Brain microvascular endothelial cell (primary cell): ENCODE results near the gene TMEM255B.
A peak's percentile ranks its signal among the peaks of the same experiment; 100 is the strongest.
"Not testable (repeated sequence)": the region's sequence is repeated elsewhere in the genome, so short reads cannot be mapped to it uniquely, and the experiment has no call there.

Experiments used
- DNase-seq: peaks from one replicate; pipeline ENCODE4 v3.0.0-alpha.2; 2020
- H3K27ac ChIP-seq: fragments of 250-450 bp; sonication (Bioruptor Pico); 2 replicates; pipeline ENCODE4 v1.5.1; 2020; ENCODE audit warnings: mild to moderate bottlenecking, moderate library complexity
- H3K27me3 ChIP-seq: fragments of 250-450 bp; sonication (Bioruptor Pico); replicated peaks from 2 replicates; pipeline ENCODE4 v1.5.1; 2020; ENCODE audit warnings: mild to moderate bottlenecking
- H3K36me3 ChIP-seq: fragments of 250-450 bp; sonication (Bioruptor Pico); replicated peaks from 2 replicates; pipeline ENCODE4 v1.5.1; 2020; ENCODE audit warnings: mild to moderate bottlenecking
- H3K4me3 ChIP-seq: 2 replicates; pipeline ENCODE4 v1.5.1; 2011; ENCODE audit warnings: low read depth, mild to moderate bottlenecking, control low read depth, low read length, moderate library complexity
- CTCF ChIP-seq: IDR thresholded peaks from 2 replicates; pipeline ENCODE4 v1.5.1; 2011; ENCODE audit warnings: low read depth, mild to moderate bottlenecking, moderate library complexity, low read length, control low read depth, inconsistent platforms; ENCODE audit errors: missing control alignments
- in situ Hi-C: cut with HindIII; loops from 2 replicates; pipeline ENCODE4 v1.10.0; 2017; ENCODE audit warnings: low sequenced_read_pairs, low pct_ligation_motif_present

The TMEM255B gene

GRCh38 chr13:113821847-113822246 is 62.8 kb downstream of the TMEM255B start:
- peak overlapping the region; percentile 90 for H3K27ac ChIP-seq
- no peak for TF ChIP-seq CTCF
- H3K4me3 ChIP-seq, result no peak overlapping the region
- no peaks in the 10 kb centered on the region for H3K36me3 ChIP-seq
- in situ Hi-C loops, result no loop called here
- DNase-seq, result no peak
- H3K27me3 ChIP-seq, result no peaks in the 10 kb centered on the region

- Histone ChIP-seq H3K27ac (no peak overlapping the region), H3K36me3 (no peaks in the 10 kb centered on the region), H3K27me3 (no peaks in the 10 kb centered on the region), H3K4me3 (no peak overlapping the region)
- in situ Hi-C loops, result no loop called here
- DNase-seq, result no peak
- TF ChIP-seq CTCF, result no peak
These were observed 63.2 kb downstream of the TMEM255B start for GRCh38 chr13:113822266-113822665.

GRCh38 chr13:113822956-113823744 is 64.1 kb downstream of the TMEM255B start:
- H3K27ac ChIP-seq, result no peak overlapping the region
- H3K36me3 ChIP-seq, result no peaks in the 10 kb centered on the region
- in situ Hi-C loops, result no loop called here
- no peak overlapping the region for H3K4me3 ChIP-seq
- no peaks in the 10 kb centered on the region for H3K27me3 ChIP-seq
- DNase-seq, result no peak
- TF ChIP-seq CTCF, result no peak

GRCh38 chr13:113823771-113824170 is 64.7 kb downstream of the TMEM255B start:
- in situ Hi-C loops, result no loop called here

GRCh38 chr13:113825841-113826240 is 66.8 kb downstream of the TMEM255B start:
- in situ Hi-C loops, result no loop called here
- no peaks in the 10 kb centered on the region for H3K36me3 ChIP-seq
- H3K27ac ChIP-seq, result no peak overlapping the region

More at GRCh38 chr13:113823771-113824170, 64.7 kb downstream of the TMEM255B start:
- no peak for DNase-seq
- H3K27me3 ChIP-seq, result no peaks in the 10 kb centered on the region
- H3K36me3 ChIP-seq, result no peaks in the 10 kb centered on the region
- no peak overlapping the region for H3K27ac ChIP-seq
- no peak for TF ChIP-seq CTCF
- H3K4me3 ChIP-seq, result no peak overlapping the region

GRCh38 chr13:113826446-113826845 is 67.4 kb downstream of the TMEM255B start:
- in situ Hi-C loops, H3K36me3 ChIP-seq, H3K4me3 ChIP-seq, DNase-seq, H3K27me3 ChIP-seq, H3K27ac ChIP-seq: not testable (repeated sequence)

More at GRCh38 chr13:113825841-113826240, 66.8 kb downstream of the TMEM255B start:
- no peak for DNase-seq
- H3K27me3 ChIP-seq, result no peaks in the 10 kb centered on the region
- no peak overlapping the region for H3K4me3 ChIP-seq
- TF ChIP-seq CTCF, result no peak
